ENCODE data around the gene VSIG10L2.

Gene VSIG10L2

GRCh38 chr11:125902927-125903710 lies 42.7 kb upstream of the VSIG10L2 start, which contains the start of gene PUS3:
TSS of gene PUS3 (minus strand) at chr11:125903206. CDS start at chr11:125896284, 6,922 bp downstream.
- TF ChIP-seq USF1 (IDR thresholded peaks at IDR 0.05) (no peak), MAX (IDR thresholded peaks at IDR 0.05) (peak; percentile 72), CREB1 (IDR thresholded peaks at IDR 0.05; ENCODE audit: low read depth) (peak; percentile 76), EGR1 (IDR thresholded peaks at IDR 0.05) (no peak), YY1 (IDR thresholded peaks at IDR 0.05; ENCODE audit: low read depth) (0 out of 2 replicates have a peak, but pooled peaks have one; percentile 41), TAF1 (IDR thresholded peaks at IDR 0.05; ENCODE audit: low read depth) (peak; percentile 76), NFIC (IDR thresholded peaks at IDR 0.05) (no peak), RAD21 (IDR thresholded peaks at IDR 0.05; ENCODE audit: low read depth) (no peak), TEAD4 (IDR thresholded peaks at IDR 0.05) (no peak), TCF12 (IDR thresholded peaks at IDR 0.05; ENCODE audit: low read depth) (0 out of 2 replicates have a peak, but pooled peaks have one; percentile 31), REST (IDR thresholded peaks at IDR 0.05; ENCODE audit: low read depth) (peak; percentile 85), FOXM1 (IDR thresholded peaks at IDR 0.05; ENCODE audit: borderline replicate concordance, low read depth) (no peak)

GRCh38 chr11:125903711-125904659 lies 41.9 kb upstream of the VSIG10L2 start, which contains the start of gene DDX25:
TSS of gene DDX25 (plus strand) at chr11:125904508. CDS start at chr11:125904518, 10 bp downstream.
- no peak for TF ChIP-seq YY1 (IDR thresholded peaks at IDR 0.05; ENCODE audit: low read depth)
- no peak for TF ChIP-seq REST (IDR thresholded peaks at IDR 0.05; ENCODE audit: low read depth)
- TF ChIP-seq TEAD4 (IDR thresholded peaks at IDR 0.05), result no peak
- no peak for TF ChIP-seq EP300 (IDR thresholded peaks at IDR 0.05; ENCODE audit: borderline replicate concordance)

GRCh38 chr11:125904678-125905077 lies 41.2 kb upstream of the VSIG10L2 start:
- TF ChIP-seq TEAD4 (IDR thresholded peaks at IDR 0.05) (no peak), MAX (IDR thresholded peaks at IDR 0.05) (no peak), CEBPB (IDR thresholded peaks at IDR 0.05) (no peak)

GRCh38 chr11:125910226-125910849 lies 35.5 kb upstream of the VSIG10L2 start:
- TF ChIP-seq YY1 (IDR thresholded peaks at IDR 0.05; ENCODE audit: low read depth) (no peak), FOXM1 (IDR thresholded peaks at IDR 0.05; ENCODE audit: borderline replicate concordance, low read depth) (no peak), TAF1 (IDR thresholded peaks at IDR 0.05; ENCODE audit: low read depth) (no peak)

GRCh38 chr11:125916683-125917347 lies 29.0 kb upstream of the VSIG10L2 start:
- TF ChIP-seq EGR1 (IDR thresholded peaks at IDR 0.05) (no peak), YY1 (IDR thresholded peaks at IDR 0.05; ENCODE audit: low read depth) (no peak), TCF12 (IDR thresholded peaks at IDR 0.05; ENCODE audit: low read depth) (no peak), FOXM1 (IDR thresholded peaks at IDR 0.05; ENCODE audit: borderline replicate concordance, low read depth) (no peak), CEBPB (IDR thresholded peaks at IDR 0.05) (no peak), RAD21 (IDR thresholded peaks at IDR 0.05; ENCODE audit: low read depth) (no peak), CREB1 (IDR thresholded peaks at IDR 0.05; ENCODE audit: low read depth) (no peak)
